Gastrocnemius medialis (tissue), 4 donors: Measurements from ENCODE around the gene TH. TPM values are rescaled to one million over a fixed set of nuclear protein-coding genes. Genes with fewer than 3 reads are reported as not detected.

Experiments used
- ATAC-seq, 2 donors: fragments of 150-250 bp; one replicate each; pipeline ENCODE4 v1.9.1; 2016
- DNase-seq, 2 donors: peaks; one replicate each; pipeline ENCODE4 v3.0.0-alpha.2; 2019
- H3K27ac ChIP-seq, 4 donors: fragments of 200-600 bp; sonication (generic); 1 replicate in 1 of 4; 2 replicates in 3 of 4; pipeline ENCODE4 v1.5.1; 2016 to 2018; ENCODE audit warnings: mild to moderate bottlenecking in 2 of 4, moderate library complexity in 1 of 4
- H3K27me3 ChIP-seq, 3 donors: fragments of 200-600 bp; sonication (generic) in 2 of 3; 1 replicate in 1 of 3; 2 replicates in 2 of 3; pipeline versions ENCODE4 v1.5.1 to v1.6.0; 2016 to 2019; ENCODE audit warnings: mild to moderate bottlenecking in 1 of 3, moderate library complexity in 1 of 3
- H3K36me3 ChIP-seq, 2 donors: fragments of 200-600 bp; sonication (generic) in 1 of 2; one replicate each; pipeline ENCODE4 v1.5.1; 2017 to 2018
- H3K4me1 ChIP-seq, 2 donors: fragments of 200-600 bp; sonication (generic) in 1 of 2; one replicate each; pipeline ENCODE4 v1.5.1; 2016 to 2017; ENCODE audit warnings: mild to moderate bottlenecking in 2 of 2
- H3K4me3 ChIP-seq, 4 donors: fragments of 200-600 bp; sonication (generic) in 3 of 4; 1 replicate in 1 of 4; 2 replicates in 3 of 4; pipeline ENCODE4 v1.5.1; 2016 to 2019; ENCODE audit warnings: mild to moderate bottlenecking in 2 of 4
- H3K9me3 ChIP-seq, 3 donors: fragments of 200-600 bp; sonication (generic) in 2 of 3; 1 replicate in 1 of 3; 2 replicates in 2 of 3; pipeline ENCODE4 v1.5.1; 2016 to 2019
- CTCF ChIP-seq, 5 experiments: fragments of 450-650 bp in 3 of 5; fragments of 200-600 bp in 2 of 5; sonication (generic) in 2 of 5; IDR thresholded peaks in 4 of 5; conservative IDR thresholded peaks in 1 of 5; 1 replicate in 4 of 5; 2 replicates in 1 of 5; pipeline ENCODE4 v1.5.1; 2016 to 2019; ENCODE audit warnings: antibody characterized with exemption in 5 of 5, mild to moderate bottlenecking in 3 of 5, moderate library complexity in 3 of 5
- POLR2A ChIP-seq, 2 donors: fragments of 450-650 bp; IDR thresholded peaks; one replicate each; pipeline ENCODE4 v1.6.1; 2017; ENCODE audit warnings: antibody characterized with exemption in 2 of 2, mild to moderate bottlenecking in 2 of 2, moderate library complexity in 2 of 2
- in situ Hi-C, 4 donors: fragments of 200-750 bp; cut with MboI; loops; one replicate each; pipeline versions ENCODE4 v1.15.0 to v1.8.0; 2017; ENCODE audit warnings: low sequenced_read_pairs in 4 of 4
- intact Hi-C: fragments of 100-400 bp; cut with DNase I; formaldehyde crosslinking; loops from one replicate; pipeline ENCODE4 v1.15.1; 2023; ENCODE audit warnings: low total_unique reads
- total RNA-seq, 4 donors: library from RNA; depleted of rRNA; stranded (reverse); fragments of >200 nt; gene quantifications; one replicate each; pipeline versions ENCODE4 v1.1.0 to v1.2.3, GENCODE V29; 2016

The TH gene
- total RNA-seq, 4 donors from 2014 or later: not detected

GRCh38 chr11:2173761-2174160, 2.1 kb upstream of the TH start:
- H3K9me3 ChIP-seq: no peaks in the 10 kb centered on the region
- DNase-seq (no peak), ATAC-seq (no peak)
- TF ChIP-seq POLR2A (IDR thresholded peaks at IDR 0.05): no peak
- no peak for TF ChIP-seq CTCF (IDR thresholded peaks at IDR 0.05 in 4 of 5, conservative IDR thresholded peaks at IDR 0.05 in 1 of 5)
- no peaks in the 10 kb centered on the region for H3K36me3 ChIP-seq
- H3K4me1 ChIP-seq: no peaks in the 10 kb centered on the region
- peaks cover 2 to 14% (median 12%) of the 10 kb centered on the region in 3 donors for H3K27me3 ChIP-seq
- H3K27ac ChIP-seq: no peak overlapping the region
- H3K4me3 ChIP-seq: no peak overlapping the region
- in situ Hi-C loops (loop anchor here in 2 of 4 donors (25.0 kb wide), 3 partner anchors 286 to 511 kb away; partner anchors contain the start of genes KRTAP5-6 (in 1 of the 2) and PRR33 (in 1 of the 2)), intact Hi-C loops (no loop called here)

DNA sequence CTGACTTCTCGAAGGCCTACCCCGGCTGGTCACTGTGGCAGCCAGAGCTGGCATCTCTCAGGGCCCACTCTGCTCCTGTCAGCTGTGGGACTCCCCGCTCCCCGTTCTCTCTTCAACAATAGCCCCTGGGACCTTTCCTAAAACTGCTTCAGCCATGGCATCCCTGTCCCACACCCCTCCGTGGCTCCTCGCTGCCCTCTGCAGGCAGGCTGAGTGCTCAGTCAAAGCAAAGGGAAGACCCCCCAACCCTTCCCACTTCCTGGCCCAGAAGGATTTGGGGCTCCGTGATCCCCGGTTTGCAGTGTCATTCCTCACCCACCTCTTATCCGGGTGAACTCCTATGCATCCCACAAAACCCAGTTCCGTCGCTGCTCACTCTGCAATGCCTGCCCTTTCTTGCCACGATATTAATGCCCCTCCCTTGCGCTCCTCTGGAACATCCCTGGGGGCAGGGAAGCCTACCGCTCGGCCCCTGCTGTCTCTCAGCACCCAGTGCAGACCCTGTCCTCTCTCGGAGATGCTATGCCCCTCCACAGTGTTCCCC, 1.6 kb upstream of the TH start:
- Histone ChIP-seq H3K36me3 (no peaks in the 10 kb centered on the region), H3K27me3 (peaks cover 2 to 15% (median 14%) of the 10 kb centered on the region in 3 donors), H3K4me3 (no peak overlapping the region), H3K27ac (no peak overlapping the region), H3K4me1 (no peaks in the 10 kb centered on the region), H3K9me3 (no peaks in the 10 kb centered on the region)
- intact Hi-C loops (no loop called here), in situ Hi-C loops (loop anchor here in 2 of 4 donors (25.0 kb wide), 3 partner anchors 286 to 511 kb away; partner anchors contain the start of genes KRTAP5-6 (in 1 of the 2) and PRR33 (in 1 of the 2))
- DNase-seq: no peak
- no peak for TF ChIP-seq CTCF (IDR thresholded peaks at IDR 0.05 in 4 of 5, conservative IDR thresholded peaks at IDR 0.05 in 1 of 5)
- no peak for TF ChIP-seq POLR2A (IDR thresholded peaks at IDR 0.05)
- ATAC-seq: no peak

DNA sequence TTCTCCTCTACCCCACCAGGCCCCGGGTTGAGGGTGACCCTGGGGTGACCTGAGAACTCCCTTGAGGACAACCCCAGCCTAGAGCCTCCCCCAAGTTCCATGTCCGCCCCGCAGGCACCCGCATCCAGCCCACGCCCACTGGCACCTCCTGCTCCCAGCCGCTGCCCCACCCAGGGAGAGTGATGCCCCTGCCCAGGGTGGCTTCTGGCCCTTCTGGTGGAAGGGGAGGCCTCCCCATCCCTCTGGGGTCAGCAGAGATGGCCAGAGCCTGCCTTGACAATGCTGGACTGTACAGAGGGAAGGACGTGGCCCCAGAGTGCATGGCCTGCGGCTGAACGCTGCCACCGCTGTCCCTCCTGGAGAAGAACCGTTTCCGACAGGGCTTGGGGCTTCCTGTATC, 1.1 kb upstream of the TH start:
- peaks cover 2 to 16% (median 14%) of the 10 kb centered on the region in 3 donors for H3K27me3 ChIP-seq
- intact Hi-C loops: no loop called here
- no peaks in the 10 kb centered on the region for H3K36me3 ChIP-seq
- TF ChIP-seq POLR2A (IDR thresholded peaks at IDR 0.05) (no peak), CTCF (IDR thresholded peaks at IDR 0.05 in 4 of 5, conservative IDR thresholded peaks at IDR 0.05 in 1 of 5) (no peak)
- ATAC-seq (no peak), DNase-seq (no peak)
- in situ Hi-C loops: loop anchor here in 2 of 4 donors (25.0 kb wide), 3 partner anchors 285 to 510 kb away; partner anchors contain the start of genes KRTAP5-6 (in 1 of the 2) and PRR33 (in 1 of the 2)
- no peaks in the 10 kb centered on the region for H3K9me3 ChIP-seq
- H3K27ac ChIP-seq: no peak overlapping the region
- no peaks in the 10 kb centered on the region for H3K4me1 ChIP-seq
- H3K4me3 ChIP-seq: no peak overlapping the region

GRCh38 chr11:2169626-2170570, 1.7 kb downstream of the TH start:
- Histone ChIP-seq H3K9me3 (no peaks in the 10 kb centered on the region), H3K36me3 (no peaks in the 10 kb centered on the region), H3K27ac (no peak overlapping the region), H3K4me1 (no peaks in the 10 kb centered on the region), H3K4me3 (no peak overlapping the region), H3K27me3 (peaks cover 9 to 41% (median 31%) of the 10 kb centered on the region in 3 donors)
- DNase-seq: no peak
- TF ChIP-seq POLR2A (IDR thresholded peaks at IDR 0.05): no peak
- ATAC-seq: no peak
- in situ Hi-C loops (loop anchor here in 2 of 4 donors (25.0 kb wide), 3 partner anchors 283 to 508 kb away; partner anchors contain the start of genes KRTAP5-6 (in 1 of the 2) and PRR33 (in 1 of the 2)), intact Hi-C loops (no loop called here)

DNA sequence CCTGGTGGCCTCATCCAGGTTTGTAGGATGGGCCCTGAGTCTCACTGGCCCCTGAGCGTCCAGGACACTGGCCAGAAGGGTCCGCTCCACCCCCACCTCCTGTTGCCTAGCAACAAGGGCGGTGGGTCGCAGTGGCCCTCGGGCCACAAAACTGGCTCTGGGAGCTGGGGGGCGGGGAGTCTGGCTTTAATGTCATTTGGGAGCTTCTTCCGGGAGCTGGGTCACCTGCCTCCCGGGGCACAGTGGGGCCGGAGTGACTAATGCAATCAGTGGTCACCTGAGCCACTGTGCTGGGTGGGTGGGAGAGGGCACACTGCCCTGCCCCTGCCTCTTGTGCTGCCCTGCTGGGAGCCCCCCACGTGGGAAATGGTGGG, 2.6 kb downstream of the TH start:
- intact Hi-C loops (no loop called here), in situ Hi-C loops (loop anchor here in 2 of 4 donors (25.0 kb wide), 3 partner anchors 282 to 507 kb away; partner anchors contain the start of genes KRTAP5-6 (in 1 of the 2) and PRR33 (in 1 of the 2))
- no peaks in the 10 kb centered on the region for H3K9me3 ChIP-seq
- H3K4me1 ChIP-seq: no peaks in the 10 kb centered on the region
- DNase-seq (no peak), ATAC-seq (no peak)
- no peaks in the 10 kb centered on the region for H3K36me3 ChIP-seq
- H3K4me3 ChIP-seq: no peak overlapping the region
- H3K27ac ChIP-seq: no peak overlapping the region
- peaks cover 9 to 42% (median 35%) of the 10 kb centered on the region in 3 donors for H3K27me3 ChIP-seq
- no peak for TF ChIP-seq POLR2A (IDR thresholded peaks at IDR 0.05)
- TF ChIP-seq CTCF (IDR thresholded peaks at IDR 0.05 in 4 of 5, conservative IDR thresholded peaks at IDR 0.05 in 1 of 5): no peak
